GM12801 (cell line): Measurements from ENCODE around the gene MRPL20.

Experiments used
- CTCF ChIP-seq: IDR thresholded peaks from one replicate; pipeline ENCODE4 v1.5.1; 2011; ENCODE audit warnings: control low read depth; ENCODE audit not compliant: insufficient read length; ENCODE audit errors: extremely low read depth

The MRPL20 gene

GRCh38 chr1:1355416-1355815 is 51.7 kb downstream of the MRPL20 start:
- TF ChIP-seq CTCF: no peak

GRCh38 chr1:1354271-1355247 is 52.5 kb downstream of the MRPL20 start:
- no peak for TF ChIP-seq CTCF

GRCh38 chr1:1353389-1354151 is 53.5 kb downstream of the MRPL20 start:
- TF ChIP-seq CTCF: no peak

- no peak for TF ChIP-seq CTCF
Measured at GRCh38 chr1:1352786-1353388, 54.2 kb downstream of the MRPL20 start.
